Thyroid gland (tissue), 4 donors: ENCODE results near the gene EPO.

Experiments used
- CTCF ChIP-seq, 6 experiments: fragments of 200-600 bp in 3 of 6; fragments of 450-650 bp in 3 of 6; sonication (generic) in 3 of 6; IDR thresholded peaks; one replicate each; pipeline ENCODE4 v1.5.1; 2016 to 2019; ENCODE audit warnings: antibody characterized with exemption in 6 of 6, mild to moderate bottlenecking in 2 of 6, inconsistent platforms in 1 of 6, moderate library complexity in 1 of 6
- POLR2A ChIP-seq, 2 donors: fragments of 450-650 bp; IDR thresholded peaks; one replicate each; pipeline ENCODE4 v1.6.1; 2017; ENCODE audit warnings: antibody characterized with exemption in 2 of 2, mild to moderate bottlenecking in 2 of 2, moderate library complexity in 1 of 2

GRCh38 chr7:100685631-100686145, 34.6 kb upstream of the EPO start:
- TF ChIP-seq CTCF (IDR thresholded peaks at IDR 0.05) = no peak
- no peak for TF ChIP-seq POLR2A (IDR thresholded peaks at IDR 0.05)
